Activated effector memory CD4-positive, alpha-beta T cell treated with anti-CD3 and anti-CD28 coated beads, Interleukin-2, amount 50 U/mL, for 16 hours (primary cell): ENCODE data around the gene ATG9B.

Experiments
- DNase-seq: peaks from one replicate; pipeline ENCODE4 v3.0.0-alpha.2; 2020

Gene ATG9B

GRCh38 chr7:151024435-151025056 is at the start of gene ATG9B:
ATG9B (minus strand) TSS chr7:151024494; CDS start chr7:151024423, 71 bp downstream.
- DNase-seq: no peak

GRCh38 chr7:151073990-151074389 is 49.7 kb upstream of the ATG9B start:
- no peak for DNase-seq

- DNase-seq: no peak
Measured at GRCh38 chr7:151071032-151071866, 47.0 kb upstream of the ATG9B start.

GRCh38 chr7:151070574-151070960 is 46.3 kb upstream of the ATG9B start:
- no peak for DNase-seq

GRCh38 chr7:151069841-151070573 is 45.7 kb upstream of the ATG9B start:
- no peak for DNase-seq

- no peak for DNase-seq
Measured at GRCh38 chr7:151068069-151068773, 43.9 kb upstream of the ATG9B start.

GRCh38 chr7:151066273-151066974 is 42.1 kb upstream of the ATG9B start:
- DNase-seq: no peak

GRCh38 chr7:151065516-151065915 is 41.2 kb upstream of the ATG9B start:
- DNase-seq: no peak

GRCh38 chr7:151064993-151065392 is 40.7 kb upstream of the ATG9B start:
- DNase-seq: no peak

- DNase-seq: no peak
Measured at GRCh38 chr7:151064454-151064853, 40.2 kb upstream of the ATG9B start.

- no peak for DNase-seq
Measured at GRCh38 chr7:151063212-151063561, 38.9 kb upstream of the ATG9B start.

GRCh38 chr7:151062399-151063211 is 38.3 kb upstream of the ATG9B start:
- no peak for DNase-seq

GRCh38 chr7:151062111-151062398 is 37.8 kb upstream of the ATG9B start:
- no peak for DNase-seq

- no peak for DNase-seq
Measured at GRCh38 chr7:151061213-151062110, 37.2 kb upstream of the ATG9B start.

GRCh38 chr7:151060416-151061212 is 36.3 kb upstream of the ATG9B start:
- peak; percentile 67 for DNase-seq

GRCh38 chr7:151060113-151060415 is 35.8 kb upstream of the ATG9B start:
- DNase-seq: no peak

- DNase-seq: peak; percentile 91
Measured at GRCh38 chr7:151059367-151060112, 35.2 kb upstream of the ATG9B start, which contains the start of gene SLC4A2. SLC4A2 (plus strand) TSS chr7:151059589; CDS start chr7:151061988, 2,399 bp downstream.

- peak; percentile 73 for DNase-seq
Measured at GRCh38 chr7:151058781-151059366, 34.6 kb upstream of the ATG9B start.
